ENCODE measurements around the gene PDE9A.

PDE9A gene

GRCh38 chr21:42630626-42631025, 22.8 kb upstream of the PDE9A start:
- peaks cover 8% of the 10 kb centered on the region for H3K27me3 Mint-ChIP-seq (ENCODE audit: low read depth)
- no peak overlapping the region for H3K4me3 Mint-ChIP-seq
- H3K9me3 Mint-ChIP-seq, result no peaks in the 10 kb centered on the region
- H3K36me3 Mint-ChIP-seq (ENCODE audit: low read depth), result no peaks in the 10 kb centered on the region
- H3K4me1 Mint-ChIP-seq, result no peaks in the 10 kb centered on the region
- no peak overlapping the region for H3K27ac Mint-ChIP-seq
- no peak for TF ChIP-seq CTCF (IDR thresholded peaks at IDR 0.05; ENCODE audit: unreplicated experiment in 3 of 3)

GRCh38 chr21:42631142-42631541, 22.3 kb upstream of the PDE9A start:
- no peak for TF ChIP-seq CTCF (IDR thresholded peaks at IDR 0.05; ENCODE audit: unreplicated experiment in 3 of 3)
- Mint-ChIP-seq H3K4me3 (no peak overlapping the region), H3K9me3 (no peaks in the 10 kb centered on the region), H3K27ac (no peak overlapping the region), H3K4me1 (no peaks in the 10 kb centered on the region), H3K27me3 (ENCODE audit: low read depth) (peaks cover 8% of the 10 kb centered on the region), H3K36me3 (ENCODE audit: low read depth) (no peaks in the 10 kb centered on the region)

GRCh38 chr21:42632336-42632751, 21.1 kb upstream of the PDE9A start:
- Mint-ChIP-seq H3K4me3 (no peak overlapping the region), H3K4me1 (peaks cover 4% of the 10 kb centered on the region), H3K27ac (no peak overlapping the region), H3K36me3 (ENCODE audit: low read depth) (no peaks in the 10 kb centered on the region), H3K27me3 (ENCODE audit: low read depth) (peaks cover 5% of the 10 kb centered on the region), H3K9me3 (no peaks in the 10 kb centered on the region)
- no peak for TF ChIP-seq CTCF (IDR thresholded peaks at IDR 0.05; ENCODE audit: unreplicated experiment in 3 of 3)

- Mint-ChIP-seq H3K9me3 (no peaks in the 10 kb centered on the region), H3K36me3 (ENCODE audit: low read depth) (no peaks in the 10 kb centered on the region), H3K27ac (no peak overlapping the region), H3K27me3 (ENCODE audit: low read depth) (peaks cover 6% of the 10 kb centered on the region), H3K4me1 (peaks cover 8% of the 10 kb centered on the region), H3K4me3 (no peak overlapping the region)
- no peak for TF ChIP-seq CTCF (IDR thresholded peaks at IDR 0.05; ENCODE audit: unreplicated experiment in 3 of 3)
Observed at GRCh38 chr21:42632771-42633690, 20.4 kb upstream of the PDE9A start.

- Mint-ChIP-seq H3K27ac (no peak overlapping the region), H3K4me3 (no peak overlapping the region), H3K4me1 (peaks cover 8% of the 10 kb centered on the region), H3K9me3 (no peaks in the 10 kb centered on the region), H3K27me3 (ENCODE audit: low read depth) (peaks cover 6% of the 10 kb centered on the region), H3K36me3 (ENCODE audit: low read depth) (no peaks in the 10 kb centered on the region)
- no peak for TF ChIP-seq CTCF (IDR thresholded peaks at IDR 0.05; ENCODE audit: unreplicated experiment in 3 of 3)
Observed at GRCh38 chr21:42633858-42634257, 19.6 kb upstream of the PDE9A start.

Data from nephron (organoid).